ENCODE data around the gene SERINC5.
"Not testable (repeated sequence)": the region's sequence is repeated elsewhere in the genome, so short reads cannot be mapped to it uniquely, and the experiment has no call there.

The SERINC5 gene

DNA sequence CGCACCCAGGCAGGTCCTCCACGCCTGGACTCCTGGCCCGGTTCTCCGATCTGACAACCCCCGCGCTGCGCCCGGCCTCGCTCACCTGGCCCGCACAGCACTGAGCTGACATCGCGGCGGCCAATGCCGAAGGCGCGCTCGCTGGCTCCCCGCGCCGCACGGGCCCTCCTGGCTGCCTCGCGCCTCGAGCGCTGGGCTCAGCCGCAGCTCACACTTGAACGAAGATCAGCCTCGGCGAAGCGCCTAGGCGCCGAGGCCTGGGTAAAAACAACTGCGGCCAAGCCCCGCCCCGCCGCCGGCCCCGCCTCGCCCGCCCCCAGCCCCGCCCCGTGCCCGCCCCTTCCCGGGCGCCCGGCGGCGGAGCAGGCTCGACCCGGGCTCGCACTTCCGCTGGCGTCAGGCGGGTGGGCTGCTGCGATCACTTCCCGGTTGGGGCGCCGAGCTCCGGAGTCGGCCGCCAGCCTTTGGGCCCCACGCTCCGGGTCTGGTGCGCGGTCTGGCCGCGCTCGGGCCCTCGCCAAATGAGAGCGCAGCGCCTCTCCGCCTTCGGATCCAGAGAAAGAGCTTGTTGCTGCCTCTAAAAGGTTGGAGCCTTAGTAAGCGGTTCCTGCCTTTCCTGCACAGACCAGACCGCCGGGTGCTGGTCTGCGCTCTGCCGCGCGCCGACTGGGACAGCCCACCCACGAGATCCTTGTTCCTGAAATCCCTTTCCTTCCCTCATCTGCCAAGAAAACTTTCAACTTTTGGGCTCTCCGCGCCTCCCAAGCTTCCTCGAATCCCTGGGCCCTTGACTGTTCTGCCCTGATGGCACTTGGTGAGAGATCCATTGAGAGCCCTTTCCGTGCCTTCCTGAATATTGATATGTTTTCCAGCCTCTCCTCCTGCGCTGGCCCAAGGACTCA is at the start of gene SERINC5:
TSS of gene SERINC5 (minus strand) at position 238 of the 902 bp plus-strand sequence. CDS start at position 112, 126 bp downstream.
- Histone ChIP-seq H3K27ac (peak within 1 kb of the TSS; percentile 92 to 95), H3K27me3 (no peaks in the 10 kb centered on the region), H3K36me3 (no peaks in the 10 kb centered on the region), H3K9me3 (no peaks in the 10 kb centered on the region), H3K4me1 (peaks cover 0 to 33% (median 19%) of the 10 kb centered on the region in 4 donors), H3K4me3 (peak within 1 kb of the TSS; percentile 76 to 97)
- DNase-seq: peak; percentile 83 to 93
- intact Hi-C loops (cut with DNase I; ENCODE audit: low total_unique reads): loop anchor here (2.0 to 10.0 kb wide), 3 partner anchors 39 to 1021 kb away; partner anchors contain the start of genes JMY and ZFYVE16
- TF ChIP-seq, protein P1, sequence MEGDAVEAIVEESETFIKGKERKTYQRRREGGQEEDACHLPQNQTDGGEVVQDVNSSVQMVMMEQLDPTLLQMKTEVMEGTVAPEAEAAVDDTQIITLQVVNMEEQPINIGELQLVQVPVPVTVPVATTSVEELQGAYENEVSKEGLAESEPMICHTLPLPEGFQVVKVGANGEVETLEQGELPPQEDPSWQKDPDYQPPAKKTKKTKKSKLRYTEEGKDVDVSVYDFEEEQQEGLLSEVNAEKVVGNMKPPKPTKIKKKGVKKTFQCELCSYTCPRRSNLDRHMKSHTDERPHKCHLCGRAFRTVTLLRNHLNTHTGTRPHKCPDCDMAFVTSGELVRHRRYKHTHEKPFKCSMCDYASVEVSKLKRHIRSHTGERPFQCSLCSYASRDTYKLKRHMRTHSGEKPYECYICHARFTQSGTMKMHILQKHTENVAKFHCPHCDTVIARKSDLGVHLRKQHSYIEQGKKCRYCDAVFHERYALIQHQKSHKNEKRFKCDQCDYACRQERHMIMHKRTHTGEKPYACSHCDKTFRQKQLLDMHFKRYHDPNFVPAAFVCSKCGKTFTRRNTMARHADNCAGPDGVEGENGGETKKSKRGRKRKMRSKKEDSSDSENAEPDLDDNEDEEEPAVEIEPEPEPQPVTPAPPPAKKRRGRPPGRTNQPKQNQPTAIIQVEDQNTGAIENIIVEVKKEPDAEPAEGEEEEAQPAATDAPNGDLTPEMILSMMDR (IDR thresholded peaks at IDR 0.05): peak in 1 of 2 experiments; percentile 3

DNA sequence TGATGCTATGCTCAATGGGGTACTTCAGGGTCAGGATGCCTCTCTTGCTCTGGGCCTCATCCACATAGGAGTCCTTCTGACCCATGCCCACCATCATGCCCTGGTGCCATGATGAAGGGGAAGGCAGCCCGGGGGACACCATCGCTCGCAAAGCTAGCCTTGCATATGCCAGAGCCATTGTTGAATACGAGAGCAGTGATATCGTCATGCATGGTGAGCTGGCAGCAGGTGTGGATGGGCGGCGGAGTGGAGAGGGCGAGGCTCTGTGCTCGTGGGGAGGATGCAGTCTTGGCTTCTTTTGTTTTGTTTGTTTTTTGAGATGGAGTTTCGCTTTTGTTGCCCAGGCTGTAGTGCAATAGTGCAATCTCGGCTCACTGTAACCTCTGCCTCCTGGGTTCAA is 46.8 kb upstream of the SERINC5 start:
- Histone ChIP-seq H3K9me3 (no peaks in the 10 kb centered on the region), H3K27me3 (no peaks in the 10 kb centered on the region), H3K4me3 (no peak overlapping the region), H3K27ac (no peak overlapping the region), H3K36me3 (no peaks in the 10 kb centered on the region), H3K4me1 (peaks cover 0 to 1% (median 0%) of the 10 kb centered on the region in 4 donors)
- no peak for DNase-seq
- TF ChIP-seq, protein P1 (IDR thresholded peaks at IDR 0.05): no peak
- intact Hi-C loops (cut with DNase I; ENCODE audit: low total_unique reads): no loop called here

DNA sequence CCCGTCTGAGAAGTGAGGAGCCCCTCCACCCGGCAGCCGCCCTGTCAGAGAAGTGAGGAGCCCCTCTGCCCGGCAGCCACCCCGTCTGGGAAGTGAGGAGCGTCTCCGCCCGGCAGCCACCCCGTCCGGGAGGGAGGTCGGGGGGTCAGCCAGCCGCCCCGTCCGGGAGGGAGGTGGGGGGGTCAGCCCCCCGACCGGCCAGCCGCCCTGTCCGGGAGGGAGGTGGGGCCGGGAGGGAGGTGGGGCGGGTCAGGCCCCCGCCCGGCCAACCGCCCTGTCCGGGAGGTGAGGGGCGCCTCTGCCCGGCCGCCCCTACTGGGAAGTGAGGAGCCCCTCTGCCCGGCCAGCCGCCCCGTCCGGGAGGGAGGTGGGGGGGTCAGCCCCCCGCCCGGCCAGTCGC is 45.5 kb upstream of the SERINC5 start:
- H3K4me1 ChIP-seq; H3K9me3 ChIP-seq; H3K27ac ChIP-seq; H3K4me3 ChIP-seq; H3K27me3 ChIP-seq; intact Hi-C loops (cut with DNase I; ENCODE audit: low total_unique reads); DNase-seq; H3K36me3 ChIP-seq: not testable (repeated sequence)

DNA sequence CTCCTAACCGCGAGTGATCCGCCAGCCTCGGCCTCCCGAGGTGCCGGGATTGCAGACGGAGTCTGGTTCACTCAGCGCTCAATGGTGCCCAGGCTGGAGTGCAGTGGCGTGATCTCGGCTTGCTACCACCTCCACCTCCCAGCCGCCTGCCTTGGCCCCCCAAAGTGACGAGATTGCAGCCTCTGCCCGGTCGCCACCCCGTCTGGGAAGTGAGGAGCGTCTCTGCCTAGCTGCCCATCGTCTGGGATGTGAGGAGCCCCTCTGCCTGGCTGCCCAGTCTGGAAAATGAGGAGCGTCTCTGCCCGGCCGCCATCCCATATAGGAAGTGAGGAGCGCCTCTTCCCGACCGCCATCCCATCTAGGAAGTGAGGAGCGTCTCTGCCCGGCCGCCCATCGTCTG is 44.9 kb upstream of the SERINC5 start:
- H3K9me3 ChIP-seq; intact Hi-C loops (cut with DNase I; ENCODE audit: low total_unique reads); H3K36me3 ChIP-seq; H3K4me1 ChIP-seq; H3K27me3 ChIP-seq; H3K27ac ChIP-seq; H3K4me3 ChIP-seq; DNase-seq: not testable (repeated sequence)

DNA sequence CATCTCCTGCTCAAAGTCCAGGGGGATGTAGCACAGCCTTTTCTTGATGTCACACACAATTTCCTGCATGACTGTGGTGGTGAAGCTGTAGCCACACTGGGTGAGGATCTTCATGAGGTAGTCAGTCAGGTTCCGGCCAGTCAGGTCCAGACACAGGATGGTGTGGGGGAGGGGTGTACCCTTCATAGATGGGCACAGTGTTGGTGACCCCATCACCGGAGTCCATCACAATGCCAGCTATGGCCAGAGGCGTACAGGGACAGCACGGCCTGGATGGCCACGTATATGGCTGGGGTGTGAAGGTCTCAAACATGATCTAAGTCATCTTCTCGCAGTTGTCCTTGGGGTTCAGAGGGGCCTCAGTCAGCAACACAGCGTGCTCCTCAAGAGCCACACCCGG is 44.3 kb upstream of the SERINC5 start:
- intact Hi-C loops (cut with DNase I; ENCODE audit: low total_unique reads): no loop called here
- H3K27me3 ChIP-seq: no peaks in the 10 kb centered on the region
- no peak for DNase-seq
- H3K9me3 ChIP-seq: no peaks in the 10 kb centered on the region
- H3K36me3 ChIP-seq: no peaks in the 10 kb centered on the region
- no peak overlapping the region for H3K27ac ChIP-seq
- TF ChIP-seq, protein P1 (IDR thresholded peaks at IDR 0.05): no peak
- no peaks in the 10 kb centered on the region for H3K4me1 ChIP-seq
- no peak overlapping the region for H3K4me3 ChIP-seq

DNA sequence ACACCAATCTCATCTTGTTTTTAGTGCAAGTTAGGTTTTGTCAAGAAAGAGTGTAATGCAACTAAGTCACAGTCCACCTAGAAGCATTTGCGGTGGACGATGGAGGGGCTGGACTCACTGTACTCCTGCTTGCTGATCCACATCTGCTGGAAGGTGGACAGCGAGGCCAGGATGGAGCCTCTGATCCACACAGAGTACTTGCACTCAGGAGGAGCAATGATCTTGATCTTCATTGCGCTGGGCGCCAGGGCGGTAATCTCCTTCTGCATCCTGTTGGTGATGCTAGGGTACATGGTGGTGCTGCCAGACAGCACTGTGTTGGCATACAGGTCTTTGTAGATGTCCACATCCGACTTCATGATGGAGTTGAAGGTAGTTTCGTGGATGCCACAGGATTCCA is 43.8 kb upstream of the SERINC5 start:
- Histone ChIP-seq H3K4me3 (no peak overlapping the region), H3K27me3 (no peaks in the 10 kb centered on the region), H3K4me1 (no peaks in the 10 kb centered on the region), H3K27ac (no peak overlapping the region), H3K9me3 (no peaks in the 10 kb centered on the region), H3K36me3 (no peaks in the 10 kb centered on the region)
- no peak for DNase-seq
- intact Hi-C loops (cut with DNase I; ENCODE audit: low total_unique reads): no loop called here
- TF ChIP-seq, protein P1 (IDR thresholded peaks at IDR 0.05): no peak
